NCI-H2029 treated with DMSO at 0.1 percent for 48 hours (cell line): Measurements from ENCODE around the gene AGO4.
A peak's percentile ranks its signal among the peaks of the same experiment; 100 is the strongest.
"Not testable (repeated sequence)": the region's sequence is repeated elsewhere in the genome, so short reads cannot be mapped to it uniquely, and the experiment has no call there.

Experiments used
- DNase-seq: peaks from one replicate; lab custom pipeline; 2025; lab: John Stamatoyannopoulos, UW

AGO4 gene

DNA sequence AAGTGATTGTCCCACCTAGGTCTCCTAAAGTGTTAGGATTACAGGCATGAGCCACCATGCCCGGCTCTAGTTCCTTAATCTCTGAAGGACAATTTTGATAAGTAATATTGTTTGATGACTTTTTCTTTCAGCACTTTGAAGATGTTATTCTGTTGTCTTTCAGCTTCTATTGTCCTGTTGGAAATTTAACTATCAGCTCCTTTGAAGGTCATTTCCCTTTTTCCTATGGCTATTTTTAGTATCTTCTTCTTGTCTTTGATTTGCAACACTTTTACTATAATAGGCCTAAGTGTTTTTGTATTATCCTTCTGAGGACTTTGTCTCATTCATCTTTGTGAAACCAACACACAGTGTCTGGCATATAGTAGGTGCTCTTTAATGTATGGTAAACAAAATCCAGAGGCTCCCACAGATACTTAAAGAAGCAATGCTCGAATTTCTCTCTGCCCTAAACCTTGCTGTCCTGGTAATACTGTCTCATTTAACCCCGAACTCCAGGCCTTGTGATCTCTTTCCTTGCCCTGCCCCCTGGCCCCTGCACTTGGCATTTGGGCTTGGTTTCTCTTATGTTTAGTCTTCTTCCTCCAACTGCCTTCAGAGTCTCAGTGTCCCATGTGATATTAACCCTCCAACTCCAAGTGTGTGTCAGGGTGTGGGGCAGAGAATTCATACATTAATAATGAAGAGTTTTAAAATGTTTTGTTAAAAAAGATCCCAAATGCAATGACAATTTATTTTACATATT lies 56.2 kb downstream of the AGO4 start:
- DNase-seq: no peak

DNA sequence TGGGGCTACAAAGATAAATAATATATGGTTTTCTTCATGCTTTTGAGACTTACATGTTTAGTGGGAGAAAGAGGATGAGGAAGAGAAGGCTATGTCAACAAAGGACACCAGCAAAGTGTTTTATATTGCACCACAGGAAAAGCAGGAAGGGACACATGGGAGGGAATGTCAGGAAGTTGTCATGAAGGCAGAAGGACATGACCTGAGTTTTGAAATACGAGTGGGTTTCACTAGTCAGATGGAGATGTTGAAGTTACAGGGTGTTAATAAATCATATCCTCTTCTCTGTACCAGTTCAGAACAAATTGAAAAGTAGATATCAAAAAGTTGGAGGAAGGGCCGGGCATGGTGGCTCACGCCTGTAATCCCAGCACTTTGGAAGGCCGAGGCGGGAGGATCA lies 57.0 kb downstream of the AGO4 start:
- no peak for DNase-seq

DNA sequence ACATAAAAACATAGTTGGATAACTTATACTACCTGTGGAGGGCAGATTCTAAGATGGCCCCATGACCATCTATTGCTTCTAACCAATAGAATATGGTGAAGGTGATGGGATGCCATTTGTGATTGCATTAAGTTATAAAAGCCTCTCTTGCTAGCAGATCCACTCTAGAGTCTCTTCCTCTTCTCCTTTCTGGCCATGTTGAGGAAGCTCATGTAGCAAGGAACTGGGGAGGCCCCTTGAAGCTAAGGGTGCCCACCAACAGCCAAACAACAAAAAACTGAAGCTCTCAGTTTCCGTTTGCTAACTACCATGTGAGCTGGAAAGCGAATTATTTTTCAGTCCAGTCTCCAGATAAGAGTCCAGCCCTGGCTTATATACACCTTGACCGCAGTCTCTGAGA lies 59.2 kb downstream of the AGO4 start:
- DNase-seq: no peak

DNA sequence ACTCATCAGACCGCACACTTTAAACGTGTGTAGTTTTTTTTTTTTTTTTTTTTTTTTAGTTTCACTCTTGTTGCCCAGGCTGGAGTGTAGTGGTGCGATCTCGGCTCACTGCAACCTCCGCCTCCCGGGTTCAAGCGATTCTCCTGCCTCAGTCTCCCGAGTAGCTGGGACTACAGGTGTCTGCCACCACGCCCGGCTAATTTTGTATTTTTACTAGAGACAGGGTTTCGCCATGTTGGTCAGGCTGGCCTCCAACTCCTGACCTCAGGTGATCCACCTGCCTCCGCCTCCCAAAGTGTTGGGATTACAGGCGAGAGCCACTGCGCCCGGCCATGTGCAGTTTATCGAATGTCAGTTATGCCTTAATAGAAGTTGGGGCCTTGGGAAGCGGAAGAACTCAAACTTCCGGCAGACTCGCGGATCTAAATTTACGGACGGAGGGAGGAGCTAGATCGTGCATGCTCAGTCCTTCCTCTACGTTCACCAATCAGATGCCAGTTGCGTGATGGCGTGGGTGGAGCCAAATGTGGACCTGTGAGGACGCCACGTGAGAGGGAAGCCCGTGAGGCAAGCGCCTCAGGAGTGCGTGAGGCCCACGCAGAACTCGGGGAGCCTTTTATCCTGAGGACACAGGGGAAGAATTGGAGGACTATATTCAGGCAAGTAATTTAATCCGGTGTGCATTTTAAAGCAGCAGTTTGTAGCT lies 61.6 kb downstream of the AGO4 start:
- not testable (repeated sequence) for DNase-seq

DNA sequence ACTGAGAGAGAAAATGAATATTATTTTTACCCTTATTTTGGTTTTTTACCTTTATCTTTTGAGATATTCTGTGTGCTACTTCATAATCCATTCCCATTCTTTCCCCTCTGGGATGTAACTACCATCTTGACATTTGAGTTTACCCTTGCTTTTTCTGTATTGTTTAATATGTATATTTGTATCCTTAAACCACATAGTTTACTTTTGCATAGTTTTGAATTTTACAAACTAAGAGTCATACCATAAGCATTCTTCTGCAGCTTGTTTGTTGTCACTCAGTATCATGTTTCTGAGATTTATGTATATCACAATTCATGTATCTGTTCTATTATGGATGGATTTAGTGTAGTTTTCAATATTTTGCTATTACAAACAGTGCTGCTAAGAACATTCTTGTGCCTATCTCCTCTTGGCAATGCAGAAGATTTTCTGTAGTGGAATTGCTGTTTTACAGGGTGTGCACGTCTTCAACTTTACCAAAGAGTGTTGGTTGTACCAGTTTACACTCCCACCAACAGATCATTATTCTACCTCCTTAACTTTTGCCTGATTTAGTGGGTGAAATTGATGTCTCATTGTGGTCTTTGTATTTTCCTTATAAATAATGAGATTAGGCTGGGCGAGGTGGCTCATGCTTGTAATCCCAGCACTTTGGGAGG lies 63.0 kb downstream of the AGO4 start:
- no peak for DNase-seq

DNA sequence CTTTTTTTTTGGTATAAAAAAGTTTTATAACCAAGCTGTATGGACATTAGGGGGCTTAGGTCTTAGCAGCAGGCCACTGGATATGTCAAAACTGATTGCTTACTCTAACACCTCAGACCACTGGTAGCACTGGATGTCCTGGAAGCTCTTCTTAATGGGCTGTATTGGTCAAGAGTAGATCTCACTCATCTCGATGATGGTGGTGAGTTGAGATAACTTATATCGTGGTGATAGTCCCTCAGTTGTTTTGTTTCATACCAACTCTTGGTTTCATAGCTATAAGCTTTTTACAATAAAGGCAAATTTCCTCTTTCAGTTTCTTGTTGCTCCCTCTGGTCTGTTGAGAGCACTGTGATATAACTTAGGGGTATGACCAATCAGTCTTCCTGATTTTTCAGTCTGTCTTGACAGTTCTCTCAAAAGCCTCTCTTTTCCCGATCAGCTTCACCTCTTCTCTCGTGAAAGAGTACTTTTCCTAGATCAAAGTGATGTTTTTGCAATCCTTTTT lies 65.5 kb downstream of the AGO4 start:
- no peak for DNase-seq

DNA sequence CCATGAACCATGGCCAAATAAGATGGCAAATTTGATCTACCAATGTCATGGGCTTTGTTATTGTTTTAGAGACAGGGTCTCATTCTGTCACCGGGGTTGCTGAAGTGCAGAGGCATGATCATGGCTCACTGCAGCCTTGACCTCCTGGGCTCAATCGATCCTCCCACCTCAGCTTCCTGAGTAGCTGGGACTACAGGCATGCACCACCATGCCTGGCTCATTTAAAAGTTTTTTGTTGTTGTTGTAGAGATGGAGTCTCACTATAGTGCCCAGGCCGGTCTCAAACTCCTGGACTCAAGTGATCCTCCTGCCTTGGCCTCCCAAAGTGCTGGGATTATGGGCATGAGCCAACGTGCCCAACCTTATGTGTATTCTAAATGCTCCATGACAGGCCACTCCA lies 66.3 kb downstream of the AGO4 start:
- DNase-seq: not testable (repeated sequence)

DNA sequence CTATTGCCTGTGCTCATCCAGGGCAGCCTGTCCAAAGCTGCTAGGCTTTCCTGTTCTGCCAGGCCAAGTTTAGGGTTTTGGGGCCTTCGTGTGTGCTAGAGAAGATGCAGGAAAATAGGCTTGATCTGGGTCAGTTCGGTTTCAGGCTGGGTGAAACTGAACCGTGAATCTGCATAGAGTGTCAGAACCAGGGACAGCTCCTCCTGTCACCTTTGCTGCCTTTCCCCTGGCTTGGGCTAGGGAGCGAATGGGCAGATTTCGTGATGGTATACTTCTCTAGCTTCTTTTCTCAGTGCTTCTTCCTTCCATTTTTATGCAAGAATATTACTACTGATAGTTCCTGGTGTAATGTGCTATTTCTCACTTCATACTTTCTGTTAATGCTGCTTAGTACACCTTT lies 69.2 kb downstream of the AGO4 start:
- no peak for DNase-seq

DNA sequence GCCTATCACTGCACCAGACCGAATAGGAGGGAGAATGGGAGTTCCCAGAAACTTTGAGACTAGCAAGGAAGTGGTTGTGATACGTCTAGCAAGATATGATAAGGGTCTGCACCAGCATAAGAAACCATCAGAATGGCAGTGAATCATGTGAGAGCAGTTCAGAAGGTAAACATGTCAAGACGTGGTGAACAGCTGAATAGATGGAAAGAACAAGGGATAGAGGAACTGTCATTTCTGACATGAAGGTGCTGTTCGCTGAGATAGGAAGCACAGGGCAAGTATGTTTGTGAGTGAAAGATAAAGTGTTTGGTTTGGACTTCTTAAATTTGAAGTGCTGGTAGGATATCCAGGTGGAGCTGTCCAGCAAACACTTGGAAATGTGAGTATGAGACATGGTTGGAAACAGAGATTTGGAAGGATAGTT lies 74.0 kb downstream of the AGO4 start:
- no peak for DNase-seq

DNA sequence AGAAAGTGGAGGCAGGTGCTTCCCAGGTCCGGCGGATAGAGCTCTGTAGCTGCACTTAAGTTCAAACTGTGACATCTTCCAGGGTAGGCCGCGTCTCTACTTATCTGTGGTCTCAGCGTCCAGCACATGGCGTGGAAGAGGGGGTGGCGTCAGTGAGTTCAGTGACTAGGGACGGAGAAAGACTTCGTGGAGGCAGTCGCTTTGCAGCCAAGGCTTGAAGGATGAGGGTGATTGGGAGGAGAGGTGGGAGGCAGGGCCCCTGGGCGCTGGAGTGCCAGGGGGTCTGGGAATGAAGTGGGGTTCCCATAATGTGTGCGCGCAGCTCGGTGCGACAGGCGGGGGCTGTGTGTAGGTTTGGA lies 74.7 kb downstream of the AGO4 start:
- no peak for DNase-seq

DNA sequence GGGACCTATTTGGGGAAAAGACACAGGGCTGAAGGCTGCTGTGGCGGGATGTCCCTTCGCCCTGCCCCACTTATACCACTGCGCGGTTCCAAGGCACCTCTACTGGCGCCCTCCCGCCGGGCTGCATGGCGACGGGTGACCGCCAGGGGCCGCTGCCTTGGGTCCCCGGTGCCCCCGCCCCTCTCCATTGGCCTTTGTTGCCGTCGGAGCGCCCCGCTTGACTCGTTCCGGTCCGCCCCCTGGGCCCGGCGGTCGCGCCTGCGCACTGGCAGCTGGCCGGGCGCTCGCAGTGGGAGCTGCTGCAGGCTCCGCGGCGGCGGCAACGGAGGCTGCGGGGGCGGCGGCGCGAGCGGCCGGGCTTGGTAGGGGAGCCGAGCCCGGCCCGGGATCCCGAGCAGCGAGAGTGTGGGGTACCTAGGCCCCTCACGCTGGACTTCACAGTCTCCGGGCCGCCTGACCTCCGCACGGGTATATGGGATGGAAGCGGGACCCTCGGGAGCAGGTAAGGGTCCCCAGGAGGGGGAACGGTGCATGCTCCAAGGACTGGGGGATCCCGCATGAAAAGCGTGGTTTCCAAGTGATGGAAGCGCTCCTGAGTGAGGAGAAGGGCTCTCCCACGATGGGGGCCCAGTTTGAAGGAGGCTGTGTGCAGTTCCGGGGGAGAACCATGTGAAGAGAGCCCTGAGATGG lies 75.3 kb downstream of the AGO4 start, which contains the start of gene AGO1:
TSS of gene AGO1 (plus strand) at position 265 of the 690 bp plus-strand sequence. CDS start at position 478, 213 bp downstream.
- DNase-seq: peak; percentile 67

DNA sequence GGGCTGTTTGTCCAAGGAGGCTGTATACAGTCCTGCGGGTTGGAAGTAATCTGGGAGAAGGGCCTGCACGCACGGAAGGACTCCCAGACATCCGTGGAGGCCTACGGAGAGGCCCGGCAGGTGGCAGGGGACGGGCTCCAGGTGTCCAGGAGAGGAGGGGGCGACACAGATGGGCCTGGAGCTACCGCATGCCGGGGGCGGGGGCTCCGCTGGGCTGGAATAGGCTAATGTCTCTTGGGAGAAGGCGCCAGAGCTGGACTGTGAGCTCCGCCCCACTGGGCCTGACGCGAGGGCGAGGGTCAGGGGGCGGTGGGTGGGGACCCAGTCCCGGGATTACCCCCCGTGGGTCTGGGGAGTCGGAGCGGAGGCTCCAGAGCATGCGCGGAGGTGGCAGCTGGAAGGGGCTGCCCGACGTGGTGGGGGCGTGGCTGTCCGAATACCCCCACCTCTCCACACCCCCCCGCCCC lies 75.9 kb downstream of the AGO4 start:
- no peak for DNase-seq

DNA sequence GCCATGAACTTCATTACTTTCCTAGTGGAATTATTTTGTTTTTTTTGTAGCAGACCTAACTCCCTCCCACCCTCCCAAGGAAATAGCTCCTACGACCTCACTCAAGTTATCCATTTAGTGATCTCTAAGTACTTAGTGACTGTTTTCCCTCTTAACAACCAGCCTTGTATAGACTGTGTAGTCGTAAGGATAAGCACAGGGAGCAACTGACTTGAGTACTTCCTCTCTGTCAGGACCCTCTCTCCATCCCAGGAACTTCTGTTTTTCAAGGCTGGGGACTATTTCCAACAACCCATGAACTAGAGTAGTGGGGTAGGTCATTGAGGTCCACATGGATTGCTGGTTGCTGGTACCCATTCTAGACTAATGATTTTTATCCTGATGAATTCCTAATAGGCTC lies 77.1 kb downstream of the AGO4 start:
- DNase-seq: no peak

DNA sequence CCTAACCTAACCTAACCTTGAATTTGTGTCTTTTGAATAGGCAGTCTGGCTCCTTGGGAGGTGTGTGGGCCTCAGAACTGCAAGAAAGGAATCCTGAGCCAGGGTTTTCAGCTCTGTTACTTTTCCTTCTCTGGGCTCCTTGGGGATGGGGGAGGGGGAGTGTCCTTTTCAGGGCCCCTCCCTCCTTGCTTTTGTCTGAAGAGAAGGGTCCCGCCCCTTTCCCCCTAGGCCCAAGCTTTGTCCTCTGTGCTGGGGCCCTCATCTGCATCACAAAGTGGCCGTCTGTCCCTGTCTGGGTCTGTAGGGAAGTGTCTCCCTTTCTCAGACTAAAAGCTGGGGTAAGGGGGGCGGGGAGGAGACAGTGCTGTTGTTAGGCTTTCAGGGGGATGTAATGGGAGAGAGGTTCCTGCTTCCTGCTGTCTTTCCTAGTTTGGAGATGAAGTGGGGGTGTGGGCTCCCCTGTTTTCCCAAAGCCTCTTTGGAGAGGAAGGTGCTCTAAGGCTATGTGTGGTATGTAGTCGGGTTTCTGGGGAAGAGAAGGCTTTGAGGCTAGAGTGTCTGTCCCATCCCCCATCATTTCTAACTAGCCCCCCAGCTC lies 78.2 kb downstream of the AGO4 start:
- DNase-seq: peak; percentile 6

DNA sequence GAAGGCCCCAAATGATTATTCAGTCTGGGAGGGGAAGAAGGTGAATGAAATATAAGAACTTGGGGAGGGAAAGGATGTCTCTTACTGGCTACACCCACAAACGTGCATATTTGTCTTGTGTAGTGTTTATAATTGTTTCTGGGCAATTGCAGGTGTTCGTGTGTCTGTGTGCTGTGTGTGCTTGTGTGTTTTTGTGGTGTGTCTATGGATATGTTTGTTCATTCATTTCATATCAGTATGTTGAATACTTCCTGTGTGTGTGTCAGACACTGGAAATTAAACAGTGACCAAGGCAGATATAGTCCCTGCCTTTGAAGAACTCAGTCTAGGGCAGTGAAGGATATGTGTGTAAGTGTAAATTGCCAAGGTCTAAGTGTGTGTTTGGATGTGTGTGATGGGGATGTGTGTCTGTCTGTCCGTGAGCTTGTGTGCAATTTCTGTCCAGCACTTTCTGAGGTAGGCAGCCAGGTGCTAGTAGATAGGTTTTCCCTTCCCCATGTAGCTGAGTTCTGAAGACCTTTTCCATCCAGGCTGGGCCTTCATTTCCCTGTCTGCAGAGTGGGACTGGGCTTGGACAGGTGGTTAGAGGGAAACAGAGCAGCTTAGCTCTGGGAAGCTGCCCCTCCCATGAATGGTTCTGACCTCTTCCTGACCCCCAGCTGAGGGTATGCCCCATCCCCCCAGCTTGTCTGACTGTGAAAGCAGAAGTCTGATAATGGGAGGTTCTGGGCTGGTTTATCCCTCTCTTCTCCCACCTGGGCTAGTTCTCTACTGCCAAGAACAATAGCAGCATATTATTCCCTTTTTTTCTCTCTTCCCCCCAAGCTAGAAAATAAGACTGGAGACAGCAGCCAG lies 79.0 kb downstream of the AGO4 start:
- peak; percentile 16 for DNase-seq

DNA sequence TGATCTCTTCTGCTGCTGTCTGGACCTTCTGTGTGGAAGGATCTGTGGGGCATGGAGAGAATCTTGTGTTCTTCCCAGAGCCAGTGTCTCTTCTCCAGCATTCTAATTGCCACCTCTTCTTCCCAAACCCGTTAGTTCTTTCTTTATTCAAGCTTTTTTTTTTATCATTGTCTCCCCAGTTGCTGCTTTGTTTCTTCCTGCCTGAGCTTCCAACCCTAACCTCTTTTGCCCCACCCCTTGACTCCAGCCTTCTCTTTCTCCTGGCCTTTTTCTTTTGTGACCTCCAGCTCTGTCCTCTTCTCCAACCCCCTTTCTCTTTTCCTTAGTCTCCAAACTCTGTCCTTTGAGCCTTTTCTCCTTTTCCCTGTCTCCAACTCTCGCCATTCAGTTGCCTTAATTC lies 79.7 kb downstream of the AGO4 start:
- no peak for DNase-seq

DNA sequence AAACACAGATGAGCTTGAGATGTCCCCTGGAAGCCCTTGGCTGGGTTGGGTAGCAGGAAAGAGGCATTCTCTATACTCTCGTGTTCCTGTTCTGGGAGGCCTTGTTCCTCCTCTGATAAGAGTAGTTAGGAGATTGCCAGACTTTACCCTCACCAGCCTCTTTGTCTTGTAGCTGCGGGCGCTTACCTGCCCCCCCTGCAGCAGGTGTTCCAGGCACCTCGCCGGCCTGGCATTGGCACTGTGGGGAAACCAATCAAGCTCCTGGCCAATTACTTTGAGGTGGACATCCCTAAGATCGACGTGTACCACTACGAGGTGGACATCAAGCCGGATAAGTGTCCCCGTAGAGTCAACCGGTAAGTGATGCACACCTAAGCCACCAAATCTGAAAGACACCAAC lies 80.4 kb downstream of the AGO4 start:
- no peak for DNase-seq

DNA sequence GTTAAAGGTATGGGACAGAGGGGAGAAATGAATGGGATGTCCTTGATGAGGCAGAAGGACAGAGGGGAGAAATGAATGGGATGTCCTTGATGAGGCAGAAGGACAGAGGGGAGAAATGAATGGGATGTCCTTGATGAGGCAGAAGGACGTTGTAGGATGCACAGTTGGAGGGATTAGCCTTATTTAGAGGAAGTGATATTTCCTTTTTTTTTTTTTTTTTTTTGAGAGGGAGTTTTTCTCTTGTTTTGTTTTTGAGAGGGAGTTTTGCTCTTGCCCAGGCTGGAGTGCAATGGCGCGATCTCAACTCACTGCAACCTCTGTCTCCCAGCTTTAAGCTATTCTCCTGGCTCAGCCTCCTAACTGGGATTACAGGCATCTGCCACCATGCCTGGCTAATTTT lies 81.2 kb downstream of the AGO4 start:
- DNase-seq: not testable (repeated sequence)

DNA sequence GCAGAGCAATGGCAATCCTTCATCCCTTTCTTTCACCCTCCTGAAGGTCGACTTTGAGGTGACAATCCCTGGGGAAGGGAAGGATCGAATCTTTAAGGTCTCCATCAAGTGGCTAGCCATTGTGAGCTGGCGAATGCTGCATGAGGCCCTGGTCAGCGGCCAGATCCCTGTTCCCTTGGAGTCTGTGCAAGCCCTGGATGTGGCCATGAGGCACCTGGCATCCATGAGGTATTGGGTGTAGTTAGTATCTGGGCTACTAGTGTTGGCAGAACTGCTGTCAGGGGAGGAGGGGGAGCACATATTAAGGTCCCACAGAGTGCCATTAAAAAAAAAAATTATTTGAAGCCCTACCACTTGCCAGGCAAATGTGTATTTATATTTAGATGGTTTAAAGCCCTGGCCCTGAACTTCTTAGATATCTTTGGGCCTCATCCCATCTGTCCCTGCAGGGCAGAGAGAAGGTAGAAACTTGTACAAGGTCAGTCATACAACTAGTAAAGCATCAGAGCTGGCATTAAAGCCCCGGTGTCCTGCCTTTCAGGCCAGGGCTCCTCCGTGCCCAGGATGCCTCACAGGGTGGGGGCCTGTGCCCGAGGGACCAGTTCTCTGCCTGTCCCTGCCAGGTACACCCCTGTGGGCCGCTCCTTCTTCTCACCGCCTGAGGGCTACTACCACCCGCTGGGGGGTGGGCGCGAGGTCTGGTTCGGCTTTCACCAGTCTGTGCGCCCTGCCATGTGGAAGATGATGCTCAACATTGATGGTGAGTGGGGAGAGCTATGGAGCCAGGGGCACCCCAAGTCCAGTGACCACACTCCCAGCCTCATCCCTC lies 85.4 kb downstream of the AGO4 start:
- no peak for DNase-seq

DNA sequence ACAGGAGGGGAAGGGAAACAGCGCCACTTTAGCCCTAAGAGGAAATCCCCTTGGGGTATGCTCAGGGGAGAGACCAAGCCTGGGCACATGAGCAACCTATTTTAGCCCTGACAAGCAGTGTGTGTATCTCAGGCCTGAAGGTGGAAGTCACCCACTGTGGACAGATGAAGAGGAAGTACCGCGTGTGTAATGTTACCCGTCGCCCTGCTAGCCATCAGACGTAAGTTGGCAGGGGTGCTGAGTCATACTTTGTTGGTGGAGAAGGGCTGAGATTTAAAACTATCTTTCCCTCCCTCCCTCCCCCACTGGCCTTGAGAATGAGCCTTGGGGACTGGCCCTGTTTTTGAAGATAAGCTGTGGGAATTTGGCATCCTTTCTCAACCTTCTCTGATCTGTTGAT lies 86.4 kb downstream of the AGO4 start:
- no peak for DNase-seq
